ENCODE results near the gene PTX4. TPM values are rescaled to one million over a fixed set of nuclear protein-coding genes. Genes with fewer than 3 reads are reported as not detected.

Gene PTX4
- total and polyA plus RNA-seq, 2 donors, result 0.05 TPM

- no peak for DNase-seq (ENCODE audit: low read depth in 6 of 9, low spot score in 9 of 9)
- H3K36me3 ChIP-seq (ENCODE audit: control insufficient read depth in 2 of 2, insufficient read depth in 2 of 2, low read length in 1 of 2), result peaks cover 0 to 8% of the 10 kb centered on the region in 2 donors
- peaks cover 0 to 2% of the 10 kb centered on the region in 2 donors for H3K27me3 ChIP-seq (ENCODE audit: control insufficient read depth in 2 of 2, insufficient read depth in 1 of 2, low read length in 1 of 2)
- H3K9me3 ChIP-seq (ENCODE audit: control insufficient read depth in 2 of 2, insufficient read depth in 1 of 2, low read length in 1 of 2), result peaks cover 0 to 8% of the 10 kb centered on the region in 2 donors
- peak overlapping the region; percentile 72 to 85 for H3K27ac ChIP-seq (ENCODE audit: low read depth in 1 of 2, low read length in 1 of 2)
- no peak overlapping the region for H3K4me3 ChIP-seq (ENCODE audit: low read length in 2 of 2)
- H3K4me1 ChIP-seq (ENCODE audit: control insufficient read depth in 2 of 2, insufficient read depth in 2 of 2, low read length in 2 of 2), result peaks cover 3 to 70% of the 10 kb centered on the region in 2 donors
- 91% methylated on average over 10 of the region's 10 CpGs for WGBS
These were observed 44.0 kb upstream of the PTX4 start for GRCh38 chr16:1532771-1533170.

GRCh38 chr16:1532081-1532760, 43.5 kb upstream of the PTX4 start:
- WGBS, result 91% methylated on average over 28 of the region's 28 CpGs
- H3K27ac ChIP-seq (ENCODE audit: low read depth in 1 of 2, low read length in 1 of 2), result peak overlapping the region; percentile 43 to 85
- no peak for DNase-seq (ENCODE audit: low read depth in 6 of 9, low spot score in 9 of 9)
- peaks cover 0 to 8% of the 10 kb centered on the region in 2 donors for H3K36me3 ChIP-seq (ENCODE audit: control insufficient read depth in 2 of 2, insufficient read depth in 2 of 2, low read length in 1 of 2)
- peaks cover 3 to 71% of the 10 kb centered on the region in 2 donors for H3K4me1 ChIP-seq (ENCODE audit: control insufficient read depth in 2 of 2, insufficient read depth in 2 of 2, low read length in 2 of 2)
- H3K27me3 ChIP-seq (ENCODE audit: control insufficient read depth in 2 of 2, insufficient read depth in 1 of 2, low read length in 1 of 2), result peaks cover 0 to 2% of the 10 kb centered on the region in 2 donors
- no peak overlapping the region for H3K4me3 ChIP-seq (ENCODE audit: low read length in 2 of 2)
- peaks cover 0 to 8% of the 10 kb centered on the region in 2 donors for H3K9me3 ChIP-seq (ENCODE audit: control insufficient read depth in 2 of 2, insufficient read depth in 1 of 2, low read length in 1 of 2)

GRCh38 chr16:1531638-1531910, 42.8 kb upstream of the PTX4 start:
- H3K9me3 ChIP-seq (ENCODE audit: control insufficient read depth in 2 of 2, insufficient read depth in 1 of 2, low read length in 1 of 2), result peaks cover 0 to 8% of the 10 kb centered on the region in 2 donors
- H3K27ac ChIP-seq (ENCODE audit: low read depth in 1 of 2, low read length in 1 of 2), result peak overlapping the region in 1 of 2 donors; percentile 56
- no peak for DNase-seq (ENCODE audit: low read depth in 6 of 9, low spot score in 9 of 9)
- peaks cover 0 to 4% of the 10 kb centered on the region in 2 donors for H3K36me3 ChIP-seq (ENCODE audit: control insufficient read depth in 2 of 2, insufficient read depth in 2 of 2, low read length in 1 of 2)
- peaks cover 7 to 75% of the 10 kb centered on the region in 2 donors for H3K4me1 ChIP-seq (ENCODE audit: control insufficient read depth in 2 of 2, insufficient read depth in 2 of 2, low read length in 2 of 2)
- peaks cover 0 to 2% of the 10 kb centered on the region in 2 donors for H3K27me3 ChIP-seq (ENCODE audit: control insufficient read depth in 2 of 2, insufficient read depth in 1 of 2, low read length in 1 of 2)
- 97% methylated on average over 14 of the region's 14 CpGs for WGBS
- no peak overlapping the region for H3K4me3 ChIP-seq (ENCODE audit: low read length in 2 of 2)

- Histone ChIP-seq H3K9me3 (ENCODE audit: control insufficient read depth in 2 of 2, insufficient read depth in 1 of 2, low read length in 1 of 2) (peaks cover 0 to 5% of the 10 kb centered on the region in 2 donors), H3K4me1 (ENCODE audit: control insufficient read depth in 2 of 2, insufficient read depth in 2 of 2, low read length in 2 of 2) (peaks cover 7 to 78% of the 10 kb centered on the region in 2 donors), H3K4me3 (ENCODE audit: low read length in 2 of 2) (no peak overlapping the region), H3K36me3 (ENCODE audit: control insufficient read depth in 2 of 2, insufficient read depth in 2 of 2, low read length in 1 of 2) (peaks cover 0 to 1% of the 10 kb centered on the region in 2 donors), H3K27me3 (ENCODE audit: control insufficient read depth in 2 of 2, insufficient read depth in 1 of 2, low read length in 1 of 2) (peaks cover 0 to 2% of the 10 kb centered on the region in 2 donors), H3K27ac (ENCODE audit: low read depth in 1 of 2, low read length in 1 of 2) (peak overlapping the region; percentile 51 to 70)
- 95% methylated on average over 35 of the region's 35 CpGs for WGBS
- DNase-seq (ENCODE audit: low read depth in 6 of 9, low spot score in 9 of 9), result no peak
These were observed 42.3 kb upstream of the PTX4 start for GRCh38 chr16:1530883-1531637.

- Histone ChIP-seq H3K4me1 (ENCODE audit: control insufficient read depth in 2 of 2, insufficient read depth in 2 of 2, low read length in 2 of 2) (peaks cover 10 to 78% of the 10 kb centered on the region in 2 donors), H3K4me3 (ENCODE audit: low read length in 2 of 2) (no peak overlapping the region)
- WGBS, result 96% methylated on average over 27 of the region's 27 CpGs
These were observed 41.7 kb upstream of the PTX4 start for GRCh38 chr16:1530349-1530882.

GRCh38 chr16:1528921-1529537, 40.3 kb upstream of the PTX4 start:
- H3K9me3 ChIP-seq (ENCODE audit: control insufficient read depth in 2 of 2, insufficient read depth in 1 of 2, low read length in 1 of 2), result no peaks in the 10 kb centered on the region
- peaks cover 0 to 2% of the 10 kb centered on the region in 2 donors for H3K27me3 ChIP-seq (ENCODE audit: control insufficient read depth in 2 of 2, insufficient read depth in 1 of 2, low read length in 1 of 2)
- no peak overlapping the region for H3K27ac ChIP-seq (ENCODE audit: low read depth in 1 of 2, low read length in 1 of 2)
- H3K4me1 ChIP-seq (ENCODE audit: control insufficient read depth in 2 of 2, insufficient read depth in 2 of 2, low read length in 2 of 2), result peaks cover 10 to 65% of the 10 kb centered on the region in 2 donors
- no peak for DNase-seq (ENCODE audit: low read depth in 6 of 9, low spot score in 9 of 9)
- 97% methylated on average over 29 of the region's 29 CpGs for WGBS
- H3K36me3 ChIP-seq (ENCODE audit: control insufficient read depth in 2 of 2, insufficient read depth in 2 of 2, low read length in 1 of 2), result peaks cover 0 to 3% of the 10 kb centered on the region in 2 donors
- H3K4me3 ChIP-seq (ENCODE audit: low read length in 2 of 2), result no peak overlapping the region

More at GRCh38 chr16:1530349-1530882, 41.7 kb upstream of the PTX4 start:
- Histone ChIP-seq H3K9me3 (ENCODE audit: control insufficient read depth in 2 of 2, insufficient read depth in 1 of 2, low read length in 1 of 2) (no peaks in the 10 kb centered on the region), H3K27me3 (ENCODE audit: control insufficient read depth in 2 of 2, insufficient read depth in 1 of 2, low read length in 1 of 2) (peaks cover 0 to 2% of the 10 kb centered on the region in 2 donors), H3K36me3 (ENCODE audit: control insufficient read depth in 2 of 2, insufficient read depth in 2 of 2, low read length in 1 of 2) (no peaks in the 10 kb centered on the region), H3K27ac (ENCODE audit: low read depth in 1 of 2, low read length in 1 of 2) (peak overlapping the region; percentile 47 to 70)
- DNase-seq (ENCODE audit: low read depth in 6 of 9, low spot score in 9 of 9), result no peak

GRCh38 chr16:1527836-1528811, 39.4 kb upstream of the PTX4 start:
- 94% methylated on average over 42 of the region's 42 CpGs for WGBS
- no peak for DNase-seq (ENCODE audit: low read depth in 6 of 9, low spot score in 9 of 9)
- Histone ChIP-seq H3K27me3 (ENCODE audit: control insufficient read depth in 2 of 2, insufficient read depth in 1 of 2, low read length in 1 of 2) (no peaks in the 10 kb centered on the region), H3K9me3 (ENCODE audit: control insufficient read depth in 2 of 2, insufficient read depth in 1 of 2, low read length in 1 of 2) (no peaks in the 10 kb centered on the region), H3K36me3 (ENCODE audit: control insufficient read depth in 2 of 2, insufficient read depth in 2 of 2, low read length in 1 of 2) (peaks cover 0 to 7% of the 10 kb centered on the region in 2 donors), H3K27ac (ENCODE audit: low read depth in 1 of 2, low read length in 1 of 2) (peak overlapping the region in 1 of 2 donors; percentile 82), H3K4me1 (ENCODE audit: control insufficient read depth in 2 of 2, insufficient read depth in 2 of 2, low read length in 2 of 2) (peaks cover 8 to 60% of the 10 kb centered on the region in 2 donors), H3K4me3 (ENCODE audit: low read length in 2 of 2) (no peak overlapping the region)

Data from thymus (tissue), 11 donors.